ENCODE results near the gene PSD.

GRCh38 chr10:102401342-102401654, 17.3 kb downstream of the PSD start:
- TF ChIP-seq CTCF (conservative IDR thresholded peaks at IDR 0.05; ENCODE audit: low read length) (no peak), EZH2phosphoT487 (IDR thresholded peaks at IDR 0.05; ENCODE audit: borderline replicate concordance) (no peak)
